HG03378 (cell line): ENCODE data around the gene SLFN12L.
"Not testable (repeated sequence)": the region's sequence is repeated elsewhere in the genome, so short reads cannot be mapped to it uniquely, and the experiment has no call there.

ENCODE experiments used
- ATAC-seq: cut with Tn5 transposase; IDR thresholded peaks from one replicate; pipeline ENCODE4 v1.9.1; 2021; ENCODE audit warnings: mild to moderate bottlenecking, moderate library complexity; ENCODE audit not compliant: unreplicated experiment

Gene SLFN12L

GRCh38 chr17:35543856-35544255, 6.4 kb upstream of the SLFN12L start:
- ATAC-seq = no peak

- ATAC-seq = no peak
These were observed 5.5 kb upstream of the SLFN12L start for GRCh38 chr17:35542990-35543389.

DNA sequence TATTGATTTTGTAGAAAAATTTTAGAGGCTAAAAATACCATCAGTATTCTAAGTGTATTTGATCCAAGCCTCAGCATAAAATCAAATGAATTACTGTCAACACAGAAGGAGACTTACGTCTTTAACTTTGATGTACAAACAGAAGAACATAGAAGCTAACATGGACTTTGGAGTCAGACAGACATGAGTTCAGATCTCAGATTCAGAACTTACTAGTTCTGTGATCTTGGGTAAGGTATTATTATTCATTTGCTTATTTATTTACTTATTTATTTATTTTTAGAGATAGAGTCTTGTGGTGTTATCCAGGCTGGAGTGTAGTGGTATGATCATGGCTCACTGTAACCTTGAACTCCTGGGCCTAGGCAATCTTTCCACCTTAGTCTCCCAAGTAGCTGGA, 4.0 kb upstream of the SLFN12L start:
- ATAC-seq = no peak

DNA sequence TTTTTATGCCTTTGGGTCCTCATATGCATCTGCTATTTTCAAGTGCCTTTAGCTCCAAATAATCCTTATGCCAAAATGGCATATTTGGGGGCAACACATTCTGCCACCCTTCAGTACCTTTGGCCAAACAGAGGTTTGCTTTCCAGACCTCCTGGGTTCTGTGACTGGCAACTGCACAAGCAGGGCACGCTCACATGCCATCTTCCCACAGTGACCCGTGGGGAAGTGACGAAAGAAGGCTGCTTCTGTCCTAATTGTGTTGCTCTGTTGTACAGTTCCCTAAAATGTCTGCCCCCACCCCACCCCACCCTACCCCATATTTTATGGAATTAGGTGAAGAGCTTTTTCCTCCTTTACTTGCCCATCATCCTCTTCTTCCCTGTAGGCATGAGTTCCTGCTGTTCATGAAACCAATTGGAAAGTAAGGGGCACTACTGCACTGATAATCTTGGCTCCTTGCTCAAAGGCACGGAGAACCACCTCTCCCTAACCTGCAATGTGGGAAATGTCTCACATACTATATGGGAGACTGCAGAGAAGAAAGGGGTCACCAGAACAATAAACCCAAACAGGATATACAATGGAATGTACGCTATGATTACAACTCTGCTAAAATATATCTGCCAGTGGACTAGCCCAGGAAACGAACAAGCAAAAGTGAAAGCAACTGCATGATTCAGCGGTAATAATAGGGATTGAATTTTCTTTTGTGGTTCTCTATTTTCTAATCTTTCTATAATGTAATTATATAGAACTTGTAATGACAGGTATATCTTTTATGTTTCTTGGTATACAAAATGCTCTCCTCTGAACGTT, 3.3 kb upstream of the SLFN12L start:
- ATAC-seq = no peak

DNA sequence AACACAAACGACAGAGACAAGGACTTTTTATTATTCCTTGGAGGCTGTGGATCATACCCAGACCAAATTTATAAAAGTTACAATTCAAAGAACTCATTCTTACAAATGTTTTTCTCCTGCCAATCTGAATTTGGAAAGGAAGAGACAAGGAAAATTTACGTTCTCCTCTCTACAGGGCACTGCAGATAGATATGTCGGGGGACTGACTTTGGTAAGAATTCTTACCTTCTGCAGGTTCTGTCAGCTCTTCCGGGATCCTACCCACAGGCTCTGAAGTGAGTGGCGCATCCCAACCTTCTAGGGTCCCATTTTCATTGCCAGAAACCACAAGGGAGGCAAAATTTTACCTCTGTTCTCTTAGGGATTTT, 2.2 kb upstream of the SLFN12L start:
- no peak for ATAC-seq

DNA sequence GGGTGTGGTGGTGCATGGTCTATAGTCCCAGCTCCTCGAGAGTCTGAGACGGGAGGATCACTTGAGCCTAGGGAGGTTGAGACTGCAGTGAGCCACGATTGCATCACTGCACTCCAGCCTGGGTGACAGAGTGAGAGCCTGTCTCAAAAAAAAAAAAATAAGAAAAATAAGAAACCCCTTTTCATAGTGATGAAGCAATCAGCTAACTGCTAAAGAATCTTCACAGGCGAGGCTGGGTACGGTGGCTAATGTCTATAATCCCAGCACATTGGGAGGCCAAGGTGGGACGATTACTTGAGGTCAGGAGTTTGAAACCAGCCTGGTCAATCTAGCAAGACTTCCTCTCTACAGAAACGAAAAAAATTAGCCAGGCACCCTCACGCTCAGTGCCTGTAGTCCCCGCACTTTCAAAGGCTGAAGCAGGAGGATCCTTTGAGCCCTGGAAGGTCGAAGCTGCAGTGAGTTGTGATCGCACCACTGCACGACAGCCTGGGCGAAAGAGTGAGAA, 760 bp downstream of the SLFN12L start:
- ATAC-seq = no peak

DNA sequence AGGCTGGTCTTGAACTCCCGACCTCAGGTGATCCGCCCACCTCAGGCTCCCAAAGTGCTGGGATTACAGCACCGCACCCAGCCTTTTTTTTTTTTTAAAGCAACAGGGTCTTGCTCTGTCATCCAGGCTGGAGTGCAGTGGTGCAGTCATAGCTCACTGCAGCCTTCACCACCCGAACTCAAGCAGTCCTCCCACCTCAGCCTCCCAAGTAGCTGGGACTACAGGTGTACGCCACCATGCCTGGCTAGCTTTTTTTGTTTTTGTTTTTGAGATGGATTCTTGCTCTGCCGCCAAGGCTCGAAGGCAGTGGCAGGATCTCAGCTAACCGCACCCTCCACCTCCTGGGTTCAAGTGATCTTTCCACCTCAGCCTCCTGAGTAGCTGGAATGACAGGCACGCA, 2.1 kb downstream of the SLFN12L start:
- ATAC-seq = not testable (repeated sequence)

- no peak for ATAC-seq
These were observed 2.8 kb downstream of the SLFN12L start for GRCh38 chr17:35534576-35535093.

DNA sequence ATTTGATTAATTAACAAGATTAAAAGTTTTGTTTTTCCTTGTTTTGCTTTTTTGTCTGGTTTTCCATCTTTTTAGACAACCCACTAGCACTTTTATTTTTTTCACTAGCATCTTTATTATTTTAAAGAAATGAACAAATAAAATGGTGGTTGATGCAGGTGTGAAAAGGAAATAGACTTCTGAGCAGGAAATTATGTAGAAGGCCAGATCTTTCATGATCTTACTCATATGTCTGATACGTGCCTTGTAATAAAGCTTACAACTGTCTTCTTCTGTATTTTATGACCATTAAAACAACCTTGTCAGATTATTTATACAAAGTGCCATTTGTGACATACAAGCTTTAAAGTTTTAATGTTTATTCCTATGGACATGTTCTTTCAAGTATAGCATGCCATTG, 6.3 kb downstream of the SLFN12L start:
- ATAC-seq = no peak

DNA sequence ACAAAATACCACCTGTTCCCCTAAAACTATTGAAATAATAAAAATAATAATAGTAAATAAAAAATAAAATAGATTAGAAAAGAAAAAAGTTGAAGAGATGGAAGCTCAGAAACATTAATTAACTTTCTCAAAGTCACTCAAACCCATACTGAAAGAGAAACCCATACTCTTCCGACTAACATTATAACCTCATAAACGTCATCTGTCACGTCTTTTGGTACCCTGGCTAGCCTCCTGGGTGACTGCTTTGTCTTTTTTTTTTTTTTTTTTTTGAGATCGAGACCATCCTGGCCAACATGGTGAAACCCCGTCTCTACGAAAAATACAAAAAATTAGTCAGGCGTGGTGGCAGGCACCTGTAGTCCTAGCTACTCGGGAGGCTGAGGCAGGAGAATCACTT, 7.6 kb downstream of the SLFN12L start:
- ATAC-seq = no peak

DNA sequence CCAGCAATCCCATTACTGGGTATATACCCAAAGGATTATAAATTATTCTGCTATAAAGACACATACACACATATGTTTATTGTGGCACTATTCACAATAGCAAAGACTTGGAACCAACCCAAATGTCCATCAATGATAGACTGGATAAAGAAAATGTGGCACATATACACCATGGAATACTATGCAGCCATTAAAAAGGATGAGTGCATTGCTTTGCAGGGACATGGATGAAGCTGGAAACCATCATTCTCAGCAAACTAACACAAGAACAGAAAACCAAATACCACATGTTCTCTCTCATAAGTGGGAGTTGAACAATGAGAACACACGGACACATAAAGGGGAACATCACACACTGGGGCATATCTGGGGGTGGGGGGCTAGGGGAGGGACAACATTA, 8.2 kb downstream of the SLFN12L start:
- ATAC-seq = not testable (repeated sequence)

DNA sequence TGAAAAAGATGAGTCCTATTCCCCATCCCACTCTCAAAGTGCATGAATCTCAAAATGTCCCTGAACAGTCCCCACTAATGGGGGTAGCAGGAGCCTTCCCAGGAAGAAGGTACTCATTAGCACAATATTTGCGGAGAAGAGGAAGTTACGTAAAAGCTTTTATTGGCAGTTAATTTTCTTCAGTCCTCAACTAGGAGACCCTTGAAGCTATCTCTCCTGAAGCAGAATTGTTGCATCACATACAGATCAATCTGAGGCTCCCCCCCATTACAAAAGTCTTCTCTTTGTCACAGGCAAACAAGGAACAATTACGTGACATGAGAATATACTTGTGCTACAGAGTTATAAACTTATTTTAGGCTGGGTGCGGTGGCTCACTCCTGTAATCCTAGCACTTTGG, 14.2 kb downstream of the SLFN12L start:
- ATAC-seq = no peak

- ATAC-seq = not testable (repeated sequence)
These were observed 15.7 kb downstream of the SLFN12L start for GRCh38 chr17:35521654-35522256.

- no peak for ATAC-seq
These were observed 16.3 kb downstream of the SLFN12L start for GRCh38 chr17:35521150-35521549.

DNA sequence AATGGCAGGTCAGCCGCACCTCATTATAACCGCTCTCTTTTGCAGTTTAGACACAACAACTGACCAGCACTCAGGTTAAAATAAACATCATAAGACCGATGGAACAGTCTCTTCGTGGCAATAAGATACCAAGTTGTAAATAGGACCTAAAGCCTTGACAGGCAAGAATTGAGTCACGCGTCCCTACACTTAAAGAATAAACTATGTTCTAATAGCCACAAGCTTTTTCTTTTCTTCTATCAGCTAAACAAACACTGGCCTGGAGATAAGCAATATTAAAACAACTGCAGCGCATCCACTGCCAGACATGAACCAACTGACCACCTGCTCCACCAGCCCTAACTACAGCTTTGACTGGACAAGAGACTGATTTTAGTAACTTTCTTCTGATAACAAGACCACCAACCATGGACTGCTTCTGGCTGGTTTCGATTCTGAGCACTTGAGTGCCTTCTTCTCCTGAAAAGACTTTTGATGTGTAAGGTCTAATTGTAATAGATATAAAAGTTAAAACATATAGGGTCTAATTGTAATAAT, 17.5 kb downstream of the SLFN12L start:
- ATAC-seq = no peak

- ATAC-seq = no peak
These were observed 18.0 kb downstream of the SLFN12L start for GRCh38 chr17:35519439-35519838.

- ATAC-seq = not testable (repeated sequence)
These were observed 19.0 kb downstream of the SLFN12L start for GRCh38 chr17:35518431-35518830.

DNA sequence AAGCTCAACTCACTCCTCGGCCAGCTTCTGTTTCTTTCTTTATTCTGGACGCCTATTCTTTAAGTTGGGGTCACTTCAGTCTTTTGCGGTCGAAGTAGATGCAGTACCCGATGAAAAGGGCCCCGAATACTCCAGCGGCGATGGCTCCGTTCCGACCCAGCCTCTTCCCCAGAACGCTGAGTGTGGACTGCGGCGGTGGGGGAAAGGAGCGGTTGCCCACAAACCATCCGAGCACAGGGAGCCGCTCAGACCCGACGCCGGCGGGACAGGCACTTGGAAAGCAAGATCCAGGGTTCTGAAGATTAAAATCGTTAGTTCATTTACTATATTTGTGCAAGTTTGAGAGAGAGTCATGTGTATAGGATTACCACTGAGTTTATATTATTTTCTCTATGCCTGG, 22.5 kb downstream of the SLFN12L start:
- ATAC-seq = no peak

DNA sequence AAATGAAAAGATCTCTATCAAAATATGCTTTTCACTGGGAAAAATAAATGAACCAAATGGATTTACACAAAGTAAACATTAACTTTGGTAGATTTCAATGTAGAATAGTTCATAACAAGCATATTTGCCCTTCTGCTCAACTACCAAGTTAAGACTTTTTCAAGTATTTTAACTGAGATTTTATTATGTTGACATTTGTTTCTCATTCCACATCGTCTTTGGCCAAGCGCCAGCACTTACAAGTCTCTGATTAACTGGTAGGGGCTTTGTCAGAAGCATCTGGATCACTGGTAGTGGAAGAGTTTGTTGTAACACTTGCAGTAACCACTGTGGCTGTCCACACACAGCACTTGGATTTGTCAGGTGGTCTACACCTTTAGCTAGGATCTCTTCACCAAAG, 22.9 kb downstream of the SLFN12L start:
- no peak for ATAC-seq

GRCh38 chr17:35510052-35510451, 27.4 kb downstream of the SLFN12L start:
- no peak for ATAC-seq

GRCh38 chr17:35507714-35508113, 29.8 kb downstream of the SLFN12L start:
- ATAC-seq = not testable (repeated sequence)

- no peak for ATAC-seq
These were observed 37.9 kb downstream of the SLFN12L start for GRCh38 chr17:35499548-35499947.
